Right atrium auricular region (tissue), 2 donors: ENCODE data around the gene ADGRE3. TPM values are rescaled to one million over a fixed set of nuclear protein-coding genes. Genes with fewer than 3 reads are reported as not detected.

Experiments used
- DNase-seq: peaks from one replicate; pipeline ENCODE4 v3.0.0-alpha.2; 2019; ENCODE audit warnings: low spot score
- H3K27ac ChIP-seq, 2 donors: fragments of 200-600 bp; sonication (generic); 1 replicate in 1 of 2; 2 replicates in 1 of 2; pipeline ENCODE4 v1.5.1; 2016 to 2019
- H3K27me3 ChIP-seq, 2 donors: fragments of 200-600 bp; sonication (generic); one replicate each; pipeline versions ENCODE4 v1.5.1 to v1.6.0; 2017 to 2019
- H3K36me3 ChIP-seq: fragments of 200-600 bp; sonication (generic); one replicate; pipeline ENCODE4 v1.5.1; 2016
- H3K4me1 ChIP-seq, 2 donors: fragments of 200-600 bp; sonication (generic); one replicate each; pipeline versions ENCODE4 v1.5.1 to v1.6.0; 2017 to 2019
- H3K4me3 ChIP-seq, 2 donors: fragments of 200-600 bp; sonication (generic); 1 replicate in 1 of 2; 2 replicates in 1 of 2; pipeline ENCODE4 v1.5.1; 2017 to 2019; ENCODE audit warnings: mild to moderate bottlenecking in 1 of 2, moderate library complexity in 1 of 2
- H3K9me3 ChIP-seq, 2 donors: fragments of 200-600 bp; sonication (generic); one replicate each; pipeline ENCODE4 v1.5.1; 2019
- CTCF ChIP-seq, 2 donors: fragments of 200-600 bp; sonication (generic); IDR thresholded peaks; one replicate each; pipeline ENCODE4 v1.5.1; 2019; ENCODE audit warnings: antibody characterized with exemption in 2 of 2
- total RNA-seq, 2 donors: library from RNA; depleted of rRNA; stranded (reverse); fragments of >200 nt; gene quantifications; one replicate each; pipeline ENCODE4 v1.1.0, GENCODE V29; 2016

Gene ADGRE3
- total RNA-seq, 2 donors from 2014 or later = not detected

GRCh38 chr19:14582894-14583340 lies 91.7 kb downstream of the ADGRE3 start, which contains the start of gene CLEC17A:
Gene CLEC17A, plus strand, starts transcription at chr19:14583084. Its CDS starts 77 bp downstream, at chr19:14583161.
- TF ChIP-seq CTCF (IDR thresholded peaks at IDR 0.05) = no peak

GRCh38 chr19:14580623-14581237 lies 93.9 kb downstream of the ADGRE3 start:
- Histone ChIP-seq H3K9me3 (no peaks in the 10 kb centered on the region), H3K4me1 (no peaks in the 10 kb centered on the region), H3K27ac (no peak overlapping the region), H3K27me3 (no peaks in the 10 kb centered on the region), H3K36me3 (no peaks in the 10 kb centered on the region), H3K4me3 (no peak overlapping the region)
- DNase-seq = no peak
- TF ChIP-seq CTCF (IDR thresholded peaks at IDR 0.05) = no peak

More at GRCh38 chr19:14582894-14583340, 91.7 kb downstream of the ADGRE3 start, which contains the start of gene CLEC17A:
- H3K27ac ChIP-seq = no peak within 1 kb of the TSS
- H3K27me3 ChIP-seq = no peaks in the 10 kb centered on the region
- no peak for DNase-seq
- no peaks in the 10 kb centered on the region for H3K4me1 ChIP-seq
- H3K9me3 ChIP-seq = no peaks in the 10 kb centered on the region
- no peaks in the 10 kb centered on the region for H3K36me3 ChIP-seq
- no peak within 1 kb of the TSS for H3K4me3 ChIP-seq

- Histone ChIP-seq H3K4me3 (no peak overlapping the region), H3K9me3 (no peaks in the 10 kb centered on the region), H3K27ac (no peak overlapping the region), H3K36me3 (no peaks in the 10 kb centered on the region), H3K27me3 (no peaks in the 10 kb centered on the region), H3K4me1 (no peaks in the 10 kb centered on the region)
- DNase-seq = no peak
- TF ChIP-seq CTCF (IDR thresholded peaks at IDR 0.05) = no peak
These were observed 96.7 kb downstream of the ADGRE3 start for GRCh38 chr19:14577885-14578427.

GRCh38 chr19:14577264-14577663 lies 97.4 kb downstream of the ADGRE3 start:
- no peak for DNase-seq
- Histone ChIP-seq H3K27me3 (no peaks in the 10 kb centered on the region), H3K36me3 (no peaks in the 10 kb centered on the region), H3K9me3 (no peaks in the 10 kb centered on the region), H3K4me1 (peaks cover 0 to 3% of the 10 kb centered on the region in 2 donors), H3K4me3 (no peak overlapping the region), H3K27ac (no peak overlapping the region)
- no peak for TF ChIP-seq CTCF (IDR thresholded peaks at IDR 0.05)

GRCh38 chr19:14576363-14576762 lies 98.3 kb downstream of the ADGRE3 start:
- Histone ChIP-seq H3K36me3 (no peaks in the 10 kb centered on the region), H3K4me3 (no peak overlapping the region), H3K27ac (no peak overlapping the region), H3K27me3 (no peaks in the 10 kb centered on the region), H3K4me1 (peaks cover 0 to 7% of the 10 kb centered on the region in 2 donors), H3K9me3 (no peaks in the 10 kb centered on the region)
- no peak for DNase-seq
- no peak for TF ChIP-seq CTCF (IDR thresholded peaks at IDR 0.05)
